ENCODE data around the gene DACT3.

GRCh38 chr19:46606681-46607447 is 54.1 kb downstream of the DACT3 start:
- TF ChIP-seq POLR2A (IDR thresholded peaks at IDR 0.05; ENCODE audit: low read length) (no peak), GATA1 (IDR thresholded peaks at IDR 0.05; ENCODE audit: low read depth, low read length) (no peak)

Data from erythroblast (primary cell).